ENCODE results near the gene FASTK. TPM values are rescaled to one million over a fixed set of nuclear protein-coding genes. Genes with fewer than 3 reads are reported as not detected.

FASTK gene
- total and polyA plus RNA-seq, 4 donors: 30.9 to 80.7 (median 65.8) TPM

GRCh38 chr7:151083071-151083823 is 2.6 kb upstream of the FASTK start, which contains the start of gene TMUB1:
TMUB1 (minus strand) TSS chr7:151083493; CDS start chr7:151082563, 930 bp downstream.
- Histone ChIP-seq H3K4me1 (ENCODE audit: control insufficient read depth, insufficient read depth, low read length) (peaks cover 70% of the 10 kb centered on the region), H3K27ac (ENCODE audit: low read depth, low read length) (peak within 1 kb of the TSS; percentile 33), H3K27me3 (ENCODE audit: control insufficient read depth, insufficient read depth, low read length) (no peaks in the 10 kb centered on the region), H3K36me3 (ENCODE audit: control insufficient read depth, insufficient read depth, low read length) (peaks cover 32% of the 10 kb centered on the region), H3K9me3 (ENCODE audit: control insufficient read depth, insufficient read depth, low read length) (no peaks in the 10 kb centered on the region), H3K4me3 (ENCODE audit: low read depth, low read length) (peak within 1 kb of the TSS; percentile 68)
- peak in 2 of 6 donors; percentile 90 to 93 for DNase-seq (ENCODE audit: low read depth in 4 of 6, low spot score in 6 of 6)
- WGBS (ENCODE audit: insufficient coverage): under 1% methylated on average over 58 of the region's 69 CpGs

DNA sequence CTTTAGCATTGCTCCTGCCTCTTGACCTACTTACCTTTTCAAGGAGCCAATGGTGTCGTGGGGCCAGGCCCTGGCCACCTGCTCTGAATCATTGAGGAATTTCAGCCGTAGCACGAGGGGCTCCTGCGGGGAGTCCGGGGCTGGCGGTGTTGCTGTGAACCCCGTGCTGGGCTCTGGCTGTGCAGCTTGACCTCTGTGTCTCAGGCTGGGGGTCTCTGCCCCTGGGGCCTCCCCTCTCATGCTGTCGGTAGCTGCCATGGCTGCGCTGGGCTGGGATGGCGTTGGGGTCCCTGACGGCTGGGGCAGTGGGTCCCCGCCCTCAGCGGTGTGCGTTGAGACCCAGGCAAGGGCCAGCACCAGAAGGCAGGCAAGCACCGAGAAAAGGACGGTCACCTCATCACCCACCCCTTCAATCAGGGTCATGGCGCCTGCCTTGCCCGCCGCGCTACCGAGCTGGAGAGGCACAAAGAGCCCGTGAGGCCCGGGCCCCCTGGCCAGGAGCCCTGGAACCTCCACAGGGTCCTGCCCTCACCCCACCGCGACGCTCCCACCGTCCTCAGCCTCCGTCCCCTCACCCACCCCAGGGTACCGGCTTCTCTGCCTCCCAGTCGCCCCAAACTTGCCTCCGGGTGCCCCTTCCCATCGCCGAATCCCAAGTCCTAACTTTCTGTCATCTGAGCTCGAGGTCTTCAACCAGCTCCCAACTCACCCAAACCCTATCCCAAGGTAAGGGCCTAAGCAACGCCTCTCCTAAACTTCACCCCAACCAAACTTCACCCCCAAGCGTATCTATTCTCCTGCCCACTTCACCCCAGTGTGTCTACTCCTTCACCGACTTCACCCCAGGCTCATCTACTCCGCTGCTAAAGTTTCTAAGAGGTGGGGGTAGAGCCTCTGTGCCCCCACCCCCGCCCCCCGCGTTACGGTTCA is 1.8 kb upstream of the FASTK start:
- Histone ChIP-seq H3K27me3 (ENCODE audit: control insufficient read depth, insufficient read depth, low read length) (no peaks in the 10 kb centered on the region), H3K36me3 (ENCODE audit: control insufficient read depth, insufficient read depth, low read length) (peaks cover 36% of the 10 kb centered on the region), H3K4me3 (ENCODE audit: low read depth, low read length) (peak overlapping the region; percentile 68), H3K4me1 (ENCODE audit: control insufficient read depth, insufficient read depth, low read length) (peaks cover 70% of the 10 kb centered on the region), H3K27ac (ENCODE audit: low read depth, low read length) (no peak overlapping the region), H3K9me3 (ENCODE audit: control insufficient read depth, insufficient read depth, low read length) (no peaks in the 10 kb centered on the region)
- no peak for DNase-seq (ENCODE audit: low read depth in 4 of 6, low spot score in 6 of 6)
- WGBS (ENCODE audit: insufficient coverage): 57% methylated on average over 37 of the region's 42 CpGs

GRCh38 chr7:151081170-151082101 is 827 bp upstream of the FASTK start:
- Histone ChIP-seq H3K4me3 (ENCODE audit: low read depth, low read length) (peak overlapping the region; percentile 85), H3K36me3 (ENCODE audit: control insufficient read depth, insufficient read depth, low read length) (peaks cover 46% of the 10 kb centered on the region), H3K27ac (ENCODE audit: low read depth, low read length) (peak overlapping the region; percentile 89), H3K27me3 (ENCODE audit: control insufficient read depth, insufficient read depth, low read length) (no peaks in the 10 kb centered on the region), H3K4me1 (ENCODE audit: control insufficient read depth, insufficient read depth, low read length) (peaks cover 68% of the 10 kb centered on the region), H3K9me3 (ENCODE audit: control insufficient read depth, insufficient read depth, low read length) (no peaks in the 10 kb centered on the region)
- no peak for DNase-seq (ENCODE audit: low read depth in 4 of 6, low spot score in 6 of 6)
- 18% methylated on average over 54 of the region's 64 CpGs for WGBS (ENCODE audit: insufficient coverage)

DNA sequence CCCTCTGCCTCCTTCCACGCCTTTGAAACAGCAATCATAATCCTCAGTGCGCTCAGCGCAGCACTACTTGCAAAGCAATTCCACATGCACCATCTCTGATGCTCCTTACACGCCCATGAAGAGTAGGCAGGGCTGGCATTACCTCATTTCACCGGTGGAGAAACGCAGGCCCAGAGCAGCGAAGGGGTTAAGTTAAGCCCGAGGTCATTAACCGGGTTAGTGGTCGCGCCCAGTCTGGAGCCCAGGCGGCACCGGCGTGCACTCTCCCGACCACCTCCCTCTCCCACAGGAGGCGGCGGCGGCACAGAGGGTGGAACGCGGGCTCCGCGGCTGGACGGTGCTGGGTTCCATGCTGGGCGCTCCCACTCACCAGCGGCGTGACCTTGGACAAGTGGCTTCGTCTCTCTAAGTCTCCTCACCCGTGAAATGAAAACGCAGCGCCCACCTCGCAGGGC is 515 bp downstream of the FASTK start:
- under 1% methylated on average over 31 of the region's 31 CpGs for WGBS (ENCODE audit: insufficient coverage)
- peak overlapping the region; percentile 71 for H3K27ac ChIP-seq (ENCODE audit: low read depth, low read length)
- H3K36me3 ChIP-seq (ENCODE audit: control insufficient read depth, insufficient read depth, low read length): peaks cover 58% of the 10 kb centered on the region
- H3K27me3 ChIP-seq (ENCODE audit: control insufficient read depth, insufficient read depth, low read length): no peaks in the 10 kb centered on the region
- no peaks in the 10 kb centered on the region for H3K9me3 ChIP-seq (ENCODE audit: control insufficient read depth, insufficient read depth, low read length)
- DNase-seq (ENCODE audit: low read depth in 4 of 6, low spot score in 6 of 6): peak in 1 of 6 donors; percentile 44
- H3K4me1 ChIP-seq (ENCODE audit: control insufficient read depth, insufficient read depth, low read length): peaks cover 58% of the 10 kb centered on the region
- peak overlapping the region; percentile 85 for H3K4me3 ChIP-seq (ENCODE audit: low read depth, low read length)

GRCh38 chr7:151079199-151079910 is 1.3 kb downstream of the FASTK start:
- DNase-seq (ENCODE audit: low read depth in 4 of 6, low spot score in 6 of 6): no peak
- peaks cover 58% of the 10 kb centered on the region for H3K4me1 ChIP-seq (ENCODE audit: control insufficient read depth, insufficient read depth, low read length)
- H3K27ac ChIP-seq (ENCODE audit: low read depth, low read length): no peak overlapping the region
- H3K27me3 ChIP-seq (ENCODE audit: control insufficient read depth, insufficient read depth, low read length): no peaks in the 10 kb centered on the region
- WGBS (ENCODE audit: insufficient coverage): 86% methylated on average over 21 of the region's 27 CpGs
- no peaks in the 10 kb centered on the region for H3K9me3 ChIP-seq (ENCODE audit: control insufficient read depth, insufficient read depth, low read length)
- H3K4me3 ChIP-seq (ENCODE audit: low read depth, low read length): peak overlapping the region; percentile 85
- H3K36me3 ChIP-seq (ENCODE audit: control insufficient read depth, insufficient read depth, low read length): peaks cover 66% of the 10 kb centered on the region

DNA sequence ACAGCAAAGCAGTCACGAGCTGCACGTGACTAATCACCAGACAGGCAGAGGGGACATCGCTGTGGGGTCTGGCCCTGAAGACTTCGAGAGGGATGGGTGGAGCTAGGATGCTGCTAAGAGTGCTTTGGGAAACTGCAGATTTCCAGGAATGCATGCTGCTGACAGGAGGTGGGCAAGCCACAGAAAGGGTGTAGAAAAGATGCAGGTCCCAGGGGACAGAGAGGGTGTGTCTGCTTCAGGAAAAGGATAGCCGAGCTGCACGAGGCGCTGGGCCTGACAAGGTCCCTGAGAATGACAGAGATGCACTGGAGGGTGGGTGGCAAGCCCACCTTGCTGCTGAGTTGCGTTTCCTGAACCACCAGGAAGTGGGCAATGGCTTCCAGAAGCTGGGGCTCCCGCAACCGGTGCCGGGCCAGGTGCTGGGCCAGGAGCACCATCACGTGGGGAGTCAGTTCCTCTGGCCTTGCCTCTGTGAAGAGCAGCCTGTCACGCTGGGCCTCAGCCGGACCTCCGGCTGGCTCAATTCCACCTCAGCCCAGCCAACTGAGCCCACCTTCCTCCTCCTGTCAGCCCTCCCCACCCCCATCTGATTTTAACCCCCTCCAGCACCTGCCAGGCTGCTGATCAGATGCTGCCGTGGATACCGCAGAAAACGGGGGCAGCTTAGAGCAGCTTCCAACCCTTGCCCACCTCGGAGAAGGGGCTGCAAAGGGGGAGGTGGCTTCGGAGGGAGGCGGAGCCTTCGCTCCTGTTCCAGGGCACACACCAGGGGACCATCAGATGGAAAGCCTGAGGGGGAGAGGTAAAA is 2.2 kb downstream of the FASTK start:
- Histone ChIP-seq H3K36me3 (ENCODE audit: control insufficient read depth, insufficient read depth, low read length) (peaks cover 75% of the 10 kb centered on the region), H3K27me3 (ENCODE audit: control insufficient read depth, insufficient read depth, low read length) (no peaks in the 10 kb centered on the region), H3K4me3 (ENCODE audit: low read depth, low read length) (no peak overlapping the region), H3K27ac (ENCODE audit: low read depth, low read length) (no peak overlapping the region), H3K9me3 (ENCODE audit: control insufficient read depth, insufficient read depth, low read length) (no peaks in the 10 kb centered on the region), H3K4me1 (ENCODE audit: control insufficient read depth, insufficient read depth, low read length) (peaks cover 53% of the 10 kb centered on the region)
- DNase-seq (ENCODE audit: low read depth in 4 of 6, low spot score in 6 of 6): no peak
- 37% methylated on average over 20 of the region's 22 CpGs for WGBS (ENCODE audit: insufficient coverage)

DNA sequence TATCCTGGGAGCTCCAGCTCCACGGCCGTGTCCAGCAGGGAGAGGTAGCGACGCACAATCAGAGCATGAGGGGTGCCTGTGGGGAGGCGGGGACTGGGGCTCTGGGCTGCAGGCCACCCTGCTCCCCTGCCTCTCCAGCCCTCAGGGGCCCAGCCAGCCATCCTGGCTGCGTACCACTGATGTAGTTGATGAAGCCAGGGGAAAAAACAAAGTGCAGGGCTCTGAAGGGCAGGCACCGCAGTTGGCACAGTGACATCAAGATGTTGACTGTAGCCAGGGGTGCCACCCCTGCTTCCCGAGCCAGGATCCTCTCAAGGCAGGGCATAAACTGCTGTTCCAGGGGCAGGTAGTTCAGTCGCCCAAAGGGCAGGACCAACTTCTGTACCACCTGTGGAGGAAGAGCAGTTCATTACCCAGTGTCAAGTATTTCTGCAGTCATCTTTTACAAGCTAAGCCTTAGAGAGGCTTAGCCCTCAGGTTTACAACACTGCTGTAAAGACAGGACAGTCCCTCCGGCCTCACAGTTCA is 2.8 kb downstream of the FASTK start:
- 81% methylated on average over 10 of the region's 10 CpGs for WGBS (ENCODE audit: insufficient coverage)

More for the DNA sequence above, 2.8 kb downstream of the FASTK start:
- H3K9me3 ChIP-seq (ENCODE audit: control insufficient read depth, insufficient read depth, low read length): no peaks in the 10 kb centered on the region
- H3K36me3 ChIP-seq (ENCODE audit: control insufficient read depth, insufficient read depth, low read length): peaks cover 80% of the 10 kb centered on the region
- no peak overlapping the region for H3K27ac ChIP-seq (ENCODE audit: low read depth, low read length)
- no peak overlapping the region for H3K4me3 ChIP-seq (ENCODE audit: low read depth, low read length)
- H3K27me3 ChIP-seq (ENCODE audit: control insufficient read depth, insufficient read depth, low read length): no peaks in the 10 kb centered on the region
- H3K4me1 ChIP-seq (ENCODE audit: control insufficient read depth, insufficient read depth, low read length): peaks cover 49% of the 10 kb centered on the region
- no peak for DNase-seq (ENCODE audit: low read depth in 4 of 6, low spot score in 6 of 6)

All from spinal cord (tissue), 10 donors.